ENCODE results near the gene SDCCAG8. TPM values are rescaled to one million over a fixed set of nuclear protein-coding genes. Genes with fewer than 3 reads are reported as not detected.
A peak's percentile ranks its signal among the peaks of the same experiment; 100 is the strongest.

Gene SDCCAG8
- total and polyA plus RNA-seq, 2 of the 8 experiments (the other 6 are each of a cell fraction or from before 2014, with no cell fraction given): 15.6 to 21.0 TPM

DNA sequence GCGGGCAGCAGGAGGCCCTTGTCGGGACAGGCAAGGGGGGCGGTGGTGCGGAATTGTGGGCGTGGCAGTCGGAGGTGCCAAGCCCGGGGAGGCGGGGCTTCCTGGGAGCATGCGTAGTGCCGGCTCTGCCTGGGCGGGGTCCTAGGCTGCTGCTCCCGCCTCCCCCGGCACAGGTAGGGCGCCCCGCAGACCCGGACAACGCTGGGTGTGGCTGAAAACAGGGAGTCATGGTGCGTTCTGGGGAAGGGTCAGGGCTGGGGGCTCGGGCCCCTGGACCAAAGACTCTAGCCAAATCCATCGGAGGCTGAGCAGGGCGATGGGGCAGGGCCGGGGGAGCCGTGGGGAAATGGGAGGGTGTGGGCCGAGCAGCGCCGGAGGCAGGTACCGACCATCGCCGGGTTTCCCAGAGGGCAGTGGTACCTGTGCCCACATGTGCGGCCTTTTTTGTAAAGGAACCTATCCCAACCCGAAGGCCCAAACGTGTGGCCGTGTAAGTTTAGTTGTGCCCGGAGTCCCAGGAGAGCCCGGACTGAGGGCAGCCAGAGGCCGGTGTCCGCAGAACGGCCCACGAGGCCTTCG, 231.9 kb downstream of the SDCCAG8 start:
- no peaks in the 10 kb centered on the region; a peak in 1 of 4 replicates for H3K9me3 ChIP-seq (ENCODE audit: insufficient read depth in 2 of 2, low read depth in 1 of 2, low read length in 1 of 2)
- DNase-seq (ENCODE audit: low read depth in 1 of 2, low spot score in 2 of 2) (no peak), FAIRE-seq (no peak)
- peak overlapping the region; percentile 21; the same call in 1 of the 2 replicates for H2BK15ac ChIP-seq (ENCODE audit: low read length)
- H3K23ac ChIP-seq (ENCODE audit: insufficient read length): no peak overlapping the region
- peak overlapping the region; percentile 55; the same call in 1 of the 2 replicates for H2BK12ac ChIP-seq (ENCODE audit: low read depth, low read length)
- peak overlapping the region; percentile 72; the same call in 1 of the 2 replicates for H2BK5ac ChIP-seq (ENCODE audit: low read depth, low read length)
- TF ChIP-seq TEAD4 (IDR thresholded peaks at IDR 0.05; ENCODE audit: low read depth, low read length) (no peak), CBX5 (IDR thresholded peaks at IDR 0.05; ENCODE audit: low read depth, low read length) (no peak), ASH2L (IDR thresholded peaks at IDR 0.05; ENCODE audit: low read length) (no peak), SRF (IDR thresholded peaks at IDR 0.05; ENCODE audit: low read depth, low read length) (no peak), SIX5 (IDR thresholded peaks at IDR 0.05; ENCODE audit: low read depth, low read length) (no peak), NRF1 (IDR thresholded peaks at IDR 0.05; ENCODE audit: low read depth, low read length) (no peak)
- TF ChIP-seq, protein P1, sequence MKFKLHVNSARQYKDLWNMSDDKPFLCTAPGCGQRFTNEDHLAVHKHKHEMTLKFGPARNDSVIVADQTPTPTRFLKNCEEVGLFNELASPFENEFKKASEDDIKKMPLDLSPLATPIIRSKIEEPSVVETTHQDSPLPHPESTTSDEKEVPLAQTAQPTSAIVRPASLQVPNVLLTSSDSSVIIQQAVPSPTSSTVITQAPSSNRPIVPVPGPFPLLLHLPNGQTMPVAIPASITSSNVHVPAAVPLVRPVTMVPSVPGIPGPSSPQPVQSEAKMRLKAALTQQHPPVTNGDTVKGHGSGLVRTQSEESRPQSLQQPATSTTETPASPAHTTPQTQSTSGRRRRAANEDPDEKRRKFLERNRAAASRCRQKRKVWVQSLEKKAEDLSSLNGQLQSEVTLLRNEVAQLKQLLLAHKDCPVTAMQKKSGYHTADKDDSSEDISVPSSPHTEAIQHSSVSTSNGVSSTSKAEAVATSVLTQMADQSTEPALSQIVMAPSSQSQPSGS (IDR thresholded peaks at IDR 0.05; ENCODE audit: low read length): no peak
- H3K4me1 ChIP-seq (replicated peaks in 1 of 4; ENCODE audit: control insufficient read depth in 3 of 4, insufficient read depth in 4 of 4, low read length in 3 of 4): peaks cover 21 to 49% (median 40%) of the 10 kb centered on the region in 4 experiments
- no peak overlapping the region for H2AFZ ChIP-seq (ENCODE audit: low read length)
- POLR2A ChIA-PET (ENCODE audit: partially characterized antibody): no interaction called here
- peak overlapping the region; percentile 66 for H4K91ac ChIP-seq (replicated peaks; ENCODE audit: insufficient read length, low read length)
- H3K4me3 ChIP-seq (ENCODE audit: extremely low read depth in 1 of 4, insufficient read depth in 2 of 4, low read depth in 3 of 4, low read length in 4 of 4): no peak overlapping the region
- H3K56ac ChIP-seq (replicated peaks; ENCODE audit: insufficient read length, low read depth, low read length): no peak overlapping the region
- H3K14ac ChIP-seq (ENCODE audit: insufficient read length): no peak overlapping the region
- CTCF ChIA-PET (ENCODE audit: partially characterized antibody): interaction anchor here (0.5 to 1.7 kb wide), 3 partner anchors 11 to 40 kb away, joined by 3 to 7 read pairs (median 3); no protein-coding TSS in a partner anchor
- H3K79me1 ChIP-seq (ENCODE audit: low read depth, low read length): no peaks in the 10 kb centered on the region
- H4K5ac ChIP-seq (ENCODE audit: insufficient read length, low read depth, low read length): no peak overlapping the region
- peaks cover 0 to 3% (median 1%) of the 10 kb centered on the region in 4 experiments; a peak in 3 of 7 replicates for H3K27me3 ChIP-seq (replicated peaks in 1 of 4; ENCODE audit: control insufficient read depth in 3 of 4, extremely low read depth in 1 of 4, insufficient read depth in 3 of 4, low read length in 3 of 4)
- H3K27ac ChIP-seq (ENCODE audit: low read depth, low read length): no peak overlapping the region
- H4K8ac ChIP-seq (ENCODE audit: extremely low read depth, insufficient read depth, low read length): no peak overlapping the region
- peak overlapping the region; percentile 80 for H3K4ac ChIP-seq (replicated peaks; ENCODE audit: insufficient read length, low read depth, low read length)
- no peak overlapping the region for H2AK5ac ChIP-seq (ENCODE audit: low read depth, low read length)
- peak overlapping the region; percentile 78 for H3K18ac ChIP-seq (ENCODE audit: extremely low read depth, low read length)
- H3K9ac ChIP-seq (replicated peaks in 1 of 4; ENCODE audit: extremely low read depth in 1 of 4, low read depth in 3 of 4, low read length in 3 of 4): no peak overlapping the region
- H4K20me1 ChIP-seq (replicated peaks in 1 of 2; ENCODE audit: control insufficient read depth in 1 of 2, insufficient read depth in 2 of 2, low read length in 2 of 2): no peaks in the 10 kb centered on the region
- no peak overlapping the region for H2BK120ac ChIP-seq (replicated peaks; ENCODE audit: low read depth, low read length)
- no peak overlapping the region for H2BK20ac ChIP-seq (ENCODE audit: low read length)
- H3K23me2 ChIP-seq (ENCODE audit: low read depth, low read length): peaks cover 6% of the 10 kb centered on the region
- no peaks in the 10 kb centered on the region for H3K79me2 ChIP-seq (ENCODE audit: control insufficient read depth in 1 of 2, insufficient read depth in 2 of 2, low read length in 2 of 2)
- 89% methylated on average over 18 of the region's 40 CpGs; no CpG with 5 or more reads in 1 of the 2 experiments for whole genome bisulfite sequencing, 2 experiments (ENCODE audit: extremely low coverage in 1 of 2, insufficient coverage in 1 of 2, insufficient read length in 1 of 2, insufficient replicate concordance in 2 of 2, low coverage in 1 of 2, low lambda C conversion rate in 2 of 2, missing lambda C conversion rate in 1 of 2)
- H3K4me2 ChIP-seq (ENCODE audit: insufficient read depth in 1 of 2, low read depth in 2 of 2, low read length in 2 of 2): no peak overlapping the region
- no peaks in the 10 kb centered on the region for H3K36me3 ChIP-seq (ENCODE audit: control insufficient read depth in 2 of 4, insufficient read depth in 4 of 4, low read length in 3 of 4)

Data from H1 (cell line).